GM12872 (cell line): ENCODE results near the gene SH3PXD2A.

Experiments used
- TF ChIP-seq, protein P1 (sequence below): IDR thresholded peaks from 3 replicates; pipeline ENCODE4 v1.5.1; 2011; ENCODE audit warnings: low read depth, mild to moderate bottlenecking, low read length, moderate library complexity; ENCODE audit not compliant: insufficient read depth

SH3PXD2A gene

GRCh38 chr10:103706047-103706446 lies 149.3 kb downstream of the SH3PXD2A start:
- TF ChIP-seq, protein P1, sequence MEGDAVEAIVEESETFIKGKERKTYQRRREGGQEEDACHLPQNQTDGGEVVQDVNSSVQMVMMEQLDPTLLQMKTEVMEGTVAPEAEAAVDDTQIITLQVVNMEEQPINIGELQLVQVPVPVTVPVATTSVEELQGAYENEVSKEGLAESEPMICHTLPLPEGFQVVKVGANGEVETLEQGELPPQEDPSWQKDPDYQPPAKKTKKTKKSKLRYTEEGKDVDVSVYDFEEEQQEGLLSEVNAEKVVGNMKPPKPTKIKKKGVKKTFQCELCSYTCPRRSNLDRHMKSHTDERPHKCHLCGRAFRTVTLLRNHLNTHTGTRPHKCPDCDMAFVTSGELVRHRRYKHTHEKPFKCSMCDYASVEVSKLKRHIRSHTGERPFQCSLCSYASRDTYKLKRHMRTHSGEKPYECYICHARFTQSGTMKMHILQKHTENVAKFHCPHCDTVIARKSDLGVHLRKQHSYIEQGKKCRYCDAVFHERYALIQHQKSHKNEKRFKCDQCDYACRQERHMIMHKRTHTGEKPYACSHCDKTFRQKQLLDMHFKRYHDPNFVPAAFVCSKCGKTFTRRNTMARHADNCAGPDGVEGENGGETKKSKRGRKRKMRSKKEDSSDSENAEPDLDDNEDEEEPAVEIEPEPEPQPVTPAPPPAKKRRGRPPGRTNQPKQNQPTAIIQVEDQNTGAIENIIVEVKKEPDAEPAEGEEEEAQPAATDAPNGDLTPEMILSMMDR: no peak

DNA sequence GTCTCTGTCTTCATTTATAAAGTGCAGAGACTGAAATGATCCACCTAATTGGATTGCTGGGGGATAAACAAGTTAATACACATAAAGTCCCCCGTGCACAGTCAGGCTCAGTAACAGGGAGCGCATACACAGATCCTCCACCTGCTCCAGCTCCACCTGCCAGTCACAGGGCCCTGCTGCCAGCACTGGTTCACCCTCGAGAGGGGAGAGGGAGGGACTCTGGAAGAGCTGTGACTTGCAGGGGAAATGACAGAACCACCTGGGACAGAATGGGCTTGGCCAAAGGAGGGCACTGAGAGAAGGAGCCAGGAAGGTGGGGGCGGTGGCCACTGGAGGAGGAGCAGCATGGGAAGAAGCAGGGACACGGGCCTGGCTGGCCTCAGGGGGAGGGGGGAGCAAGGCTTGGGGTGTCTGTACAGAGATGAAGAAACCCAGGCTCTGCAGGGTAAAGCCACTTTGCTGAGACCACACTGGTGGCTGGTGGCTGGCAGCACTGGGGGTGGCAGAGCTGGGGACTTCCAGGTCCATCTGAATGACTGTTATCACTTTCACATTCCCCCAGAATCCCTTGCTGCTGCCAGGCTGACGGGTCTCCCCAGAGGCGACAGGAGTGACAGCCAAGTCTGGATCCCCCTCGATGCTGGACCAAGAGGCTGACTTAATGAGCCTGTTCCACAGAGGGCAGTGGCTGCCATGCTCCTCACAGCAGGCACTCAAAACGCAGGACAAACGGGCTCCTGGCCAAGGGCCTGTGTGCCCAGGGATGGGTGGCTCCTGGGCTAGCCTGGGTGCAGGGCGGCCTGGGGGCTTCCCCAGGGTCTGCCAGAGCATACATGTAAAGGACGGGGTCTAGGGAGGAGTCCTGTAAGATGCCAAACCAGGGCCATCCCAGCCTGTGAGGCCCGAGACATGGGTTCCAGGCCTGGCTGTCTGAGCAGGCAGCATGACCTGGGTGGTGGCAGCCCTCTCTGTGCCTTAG lies 151.1 kb downstream of the SH3PXD2A start:
- TF ChIP-seq, protein P1: no peak

GRCh38 chr10:103701380-103702222 lies 153.8 kb downstream of the SH3PXD2A start:
- TF ChIP-seq, protein P1: no peak

DNA sequence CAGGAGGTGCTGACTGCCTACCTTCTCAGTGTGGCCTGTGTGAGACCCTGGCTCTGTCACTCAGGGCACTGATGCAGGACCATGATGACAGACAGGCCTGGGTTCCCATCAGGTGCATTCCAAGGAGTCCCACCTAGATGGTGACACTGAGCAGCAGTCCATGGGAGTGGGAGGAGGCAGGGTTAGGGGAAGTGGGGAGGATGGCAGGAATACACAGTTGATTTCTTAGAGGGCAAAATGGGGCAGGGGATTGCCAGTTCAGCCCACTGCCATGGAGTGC lies 155.0 kb downstream of the SH3PXD2A start:
- TF ChIP-seq, protein P1: no peak

DNA sequence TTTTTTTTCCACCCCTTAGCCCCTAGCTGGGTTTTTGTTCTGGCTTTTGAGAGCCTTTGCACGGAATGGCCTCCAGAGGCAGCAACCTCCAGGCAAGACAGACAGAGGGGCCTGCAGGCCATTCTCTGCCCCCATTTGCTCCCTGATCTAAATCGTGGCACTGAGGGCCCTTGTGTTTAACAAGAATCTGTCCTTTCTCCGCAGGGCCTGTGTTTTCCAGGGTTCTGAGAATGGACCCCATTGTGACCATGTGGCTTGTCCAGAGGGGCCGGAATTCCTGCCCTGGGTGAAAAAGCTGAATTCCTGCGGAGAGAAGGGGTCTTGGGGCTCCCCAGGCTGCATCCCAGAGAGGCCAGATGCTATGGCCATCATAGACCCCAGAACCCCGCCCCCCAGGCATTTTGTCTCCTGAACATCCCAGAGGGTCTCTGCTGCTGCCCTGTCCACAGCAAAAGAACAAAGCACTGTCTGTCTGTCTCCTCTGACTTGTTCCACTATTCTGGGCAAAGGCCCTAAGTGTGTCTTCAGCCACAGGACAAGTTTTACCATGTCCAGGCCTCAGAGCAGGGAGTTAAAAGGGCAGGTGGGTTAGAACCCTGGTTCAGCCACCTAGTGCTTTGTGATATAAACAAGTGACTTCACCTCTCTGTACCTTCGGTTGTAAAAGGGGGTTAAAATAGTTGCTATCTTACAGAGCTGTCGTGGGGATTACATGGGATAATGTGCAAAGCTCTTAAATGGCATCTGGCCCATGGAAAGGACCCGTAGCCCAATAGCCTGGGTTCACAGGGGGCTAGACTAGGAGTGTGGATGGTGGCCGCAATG lies 155.6 kb downstream of the SH3PXD2A start:
- TF ChIP-seq, protein P1: 0 out of 3 replicates have a peak, but pooled peaks have one; percentile 7

DNA sequence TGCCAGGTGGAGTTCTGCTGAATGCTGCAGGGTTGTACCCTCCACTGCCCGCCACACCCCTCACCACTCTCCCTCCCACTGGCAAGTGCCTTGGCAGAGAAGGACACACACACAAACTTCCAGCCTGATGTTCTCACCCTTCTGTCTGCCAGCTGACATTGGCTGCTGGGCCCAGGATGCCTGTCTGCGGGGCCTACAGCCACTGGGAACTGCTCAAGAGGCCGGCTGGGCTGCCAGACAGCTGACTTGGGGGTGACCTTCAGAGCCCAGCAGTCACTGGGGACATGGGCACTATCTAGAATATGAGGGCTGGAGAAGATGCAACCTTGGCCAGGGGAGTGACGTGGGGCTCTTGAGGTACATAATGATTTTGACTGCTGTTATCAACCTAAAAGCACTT lies 157.1 kb downstream of the SH3PXD2A start:
- TF ChIP-seq, protein P1: no peak
